Mesendoderm (in vitro differentiated cells): ENCODE data around the gene IGHMBP2.
A peak's percentile ranks its signal among the peaks of the same experiment; 100 is the strongest.

Experiments used
- DNase-seq: peaks from one replicate; pipeline ENCODE4 v3.0.0; 2013
- H2AK5ac ChIP-seq: 2 replicates; pipeline ENCODE4 v1.6.1; 2013; ENCODE audit warnings: low read length, inconsistent platforms
- H2BK120ac ChIP-seq: 2 replicates; pipeline ENCODE4 v1.6.1; 2013; ENCODE audit warnings: low read depth, mild to moderate bottlenecking, low read length, moderate library complexity, mixed read lengths
- H2BK15ac ChIP-seq: replicated peaks from 2 replicates; pipeline ENCODE4 v1.6.1; 2013; ENCODE audit warnings: low read depth, mild to moderate bottlenecking, moderate library complexity
- H2BK5ac ChIP-seq: 2 replicates; pipeline ENCODE4 v1.6.1; 2013; ENCODE audit warnings: low read length, inconsistent platforms
- H3K18ac ChIP-seq: 2 replicates; pipeline ENCODE4 v1.6.1; 2013; ENCODE audit warnings: mild to moderate bottlenecking, low read length, mixed read lengths
- H3K23ac ChIP-seq: one replicate; pipeline ENCODE4 v1.6.1; 2013; ENCODE audit warnings: low read length
- H3K27ac ChIP-seq: 2 replicates; pipeline ENCODE4 v1.5.1; 2013; ENCODE audit warnings: low read depth, mild to moderate bottlenecking, inconsistent platforms, low read length, moderate library complexity
- H3K27me3 ChIP-seq: 2 replicates; pipeline ENCODE4 v1.6.1; 2013; ENCODE audit warnings: low read length, control low read depth, mild to moderate bottlenecking, inconsistent platforms; ENCODE audit not compliant: insufficient read depth, poor library complexity
- H3K36me3 ChIP-seq: 2 replicates; pipeline ENCODE4 v1.6.1; 2013; ENCODE audit warnings: low read length, inconsistent platforms; ENCODE audit not compliant: control insufficient read depth, insufficient read depth
- H3K4ac ChIP-seq: one replicate; pipeline ENCODE4 v1.6.1; 2013; ENCODE audit warnings: low read depth, mild to moderate bottlenecking, low read length, moderate library complexity
- H3K4me1 ChIP-seq: 2 replicates; pipeline ENCODE4 v1.6.1; 2013; ENCODE audit warnings: low read depth, low read length, inconsistent platforms; ENCODE audit not compliant: control insufficient read depth
- H3K4me2 ChIP-seq: 2 replicates; pipeline ENCODE4 v1.6.1; 2013; ENCODE audit warnings: low read length
- H3K4me3 ChIP-seq: 2 replicates; pipeline ENCODE4 v1.5.1; 2013; ENCODE audit warnings: mild to moderate bottlenecking, low read length
- H3K56ac ChIP-seq: one replicate; pipeline ENCODE4 v1.6.1; 2013; ENCODE audit warnings: low read length
- H3K79me1 ChIP-seq: 2 replicates; pipeline ENCODE4 v1.6.1; 2013; ENCODE audit warnings: low read length, inconsistent platforms
- H3K79me2 ChIP-seq: 2 replicates; pipeline ENCODE4 v1.6.1; 2013; ENCODE audit warnings: mild to moderate bottlenecking, low read length; ENCODE audit not compliant: control insufficient read depth, insufficient read depth
- H3K9ac ChIP-seq: 2 replicates; pipeline ENCODE4 v1.6.1; 2013; ENCODE audit warnings: low read length, inconsistent platforms
- H4K5ac ChIP-seq: one replicate; pipeline ENCODE4 v1.6.1; 2013; ENCODE audit warnings: low read length
- H4K8ac ChIP-seq: one replicate; pipeline ENCODE4 v1.6.1; 2013; ENCODE audit warnings: low read depth, mild to moderate bottlenecking, control low read depth, low read length, moderate library complexity
- WGBS: extraction: QIAGEN DNeasy Blood & Tissue Kit; methylation state at CpG from one replicate; pipeline ENCODE4 v1.1.7; 2013; ENCODE audit warnings: low lambda C conversion rate, missing lambda C conversion rate; ENCODE audit not compliant: insufficient coverage; ENCODE audit errors: extremely low coverage; 5-methylcytosine and 5-hydroxymethylcytosine counted together

IGHMBP2 gene

DNA sequence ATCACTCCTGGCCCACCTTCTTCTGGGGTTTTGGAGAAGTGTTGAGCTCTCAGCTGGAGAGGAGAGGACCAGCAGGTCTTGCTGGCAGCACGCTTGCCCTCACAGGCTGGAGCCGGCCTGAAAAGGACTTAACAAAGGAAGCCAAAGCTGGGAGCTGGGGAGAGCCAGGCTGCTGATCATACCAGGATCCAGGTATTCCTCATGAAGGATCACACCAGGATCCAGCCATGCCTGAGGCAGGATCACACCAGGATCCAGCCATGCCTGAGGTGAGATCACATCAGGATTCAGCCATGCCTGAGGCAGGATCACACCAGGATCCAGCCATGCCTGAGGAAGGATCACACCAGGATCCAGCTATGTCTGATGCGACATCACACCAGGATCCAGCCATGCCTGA, 60.1 kb downstream of the IGHMBP2 start:
- no peaks in the 10 kb centered on the region for H3K36me3 ChIP-seq
- no peak overlapping the region for H3K4me2 ChIP-seq
- no peak overlapping the region for H4K8ac ChIP-seq
- peak; percentile 70 for DNase-seq
- no peak overlapping the region for H2AK5ac ChIP-seq
- H3K27ac ChIP-seq = no peak overlapping the region
- H3K9ac ChIP-seq = no peak overlapping the region
- H3K23ac ChIP-seq = no peak overlapping the region
- no peak overlapping the region for H3K4me3 ChIP-seq
- no peaks in the 10 kb centered on the region for H3K79me1 ChIP-seq
- no peaks in the 10 kb centered on the region for H3K79me2 ChIP-seq
- no peak overlapping the region for H2BK15ac ChIP-seq
- no peaks in the 10 kb centered on the region for H3K4me1 ChIP-seq
- no peak overlapping the region for H3K18ac ChIP-seq
- no peaks in the 10 kb centered on the region for H3K27me3 ChIP-seq
- H3K4ac ChIP-seq = no peak overlapping the region
- H3K56ac ChIP-seq = no peak overlapping the region
- no CpG with 5 or more reads among the region's 3 CpGs for WGBS
- H4K5ac ChIP-seq = no peak overlapping the region
- H2BK120ac ChIP-seq = no peak overlapping the region
- H2BK5ac ChIP-seq = no peak overlapping the region

DNA sequence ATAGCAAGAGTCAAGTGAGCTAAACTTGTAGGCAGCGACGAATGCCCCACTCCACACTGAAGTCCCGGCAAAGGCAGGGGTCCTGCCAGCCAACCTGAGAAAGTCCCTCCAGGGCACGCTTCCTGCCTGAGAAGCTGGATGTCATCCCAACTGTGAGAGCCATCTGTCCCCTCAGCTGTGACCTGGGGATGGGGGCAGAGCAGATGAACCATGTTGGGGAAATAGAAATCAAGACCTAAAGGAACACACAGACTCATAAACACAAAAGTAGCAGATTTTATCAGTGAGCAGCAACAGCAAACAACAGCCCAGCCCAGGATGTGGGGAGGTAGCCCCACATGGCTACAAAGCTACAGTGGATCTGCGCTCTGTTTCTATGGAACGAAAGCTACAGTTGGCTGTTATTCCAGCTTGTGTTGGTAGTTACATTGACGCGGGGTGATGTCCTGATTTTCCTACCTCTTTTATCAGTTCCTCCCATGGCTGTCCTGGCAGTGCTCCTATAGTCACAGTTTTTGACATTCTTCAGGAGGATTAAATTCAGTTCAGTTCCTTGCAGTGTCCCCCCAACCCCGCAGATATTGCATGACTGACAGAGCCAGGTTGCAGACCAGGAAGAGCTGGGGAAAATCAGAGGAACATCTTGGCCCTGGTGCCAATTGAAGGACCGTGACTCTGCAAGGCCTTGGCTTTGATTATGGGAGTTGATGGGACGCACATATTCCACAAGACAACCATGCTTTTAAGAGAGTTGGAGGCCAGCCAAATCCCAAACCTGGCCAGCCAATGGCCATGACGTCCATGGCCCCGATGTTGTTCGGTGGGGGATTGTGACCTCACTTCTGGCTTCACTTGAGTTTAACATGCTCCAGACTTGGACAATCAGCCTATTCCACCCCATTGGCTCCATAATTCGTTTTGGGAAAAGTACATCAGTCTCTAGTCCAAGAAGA, 62.5 kb downstream of the IGHMBP2 start:
- Histone ChIP-seq H3K79me1 (no peaks in the 10 kb centered on the region), H3K4me2 (no peak overlapping the region), H4K8ac (no peak overlapping the region), H3K9ac (no peak overlapping the region), H2BK15ac (no peak overlapping the region), H3K4me1 (no peaks in the 10 kb centered on the region), H3K79me2 (no peaks in the 10 kb centered on the region), H3K4me3 (no peak overlapping the region), H3K27ac (no peak overlapping the region), H3K27me3 (no peaks in the 10 kb centered on the region), H3K4ac (no peak overlapping the region), H3K23ac (no peak overlapping the region), H2BK120ac (no peak overlapping the region), H4K5ac (no peak overlapping the region), H3K56ac (no peak overlapping the region), H3K18ac (no peak overlapping the region), H3K36me3 (no peaks in the 10 kb centered on the region), H2BK5ac (no peak overlapping the region), H2AK5ac (no peak overlapping the region)
- DNase-seq = no peak
- WGBS = no CpG with 5 or more reads among the region's 15 CpGs

DNA sequence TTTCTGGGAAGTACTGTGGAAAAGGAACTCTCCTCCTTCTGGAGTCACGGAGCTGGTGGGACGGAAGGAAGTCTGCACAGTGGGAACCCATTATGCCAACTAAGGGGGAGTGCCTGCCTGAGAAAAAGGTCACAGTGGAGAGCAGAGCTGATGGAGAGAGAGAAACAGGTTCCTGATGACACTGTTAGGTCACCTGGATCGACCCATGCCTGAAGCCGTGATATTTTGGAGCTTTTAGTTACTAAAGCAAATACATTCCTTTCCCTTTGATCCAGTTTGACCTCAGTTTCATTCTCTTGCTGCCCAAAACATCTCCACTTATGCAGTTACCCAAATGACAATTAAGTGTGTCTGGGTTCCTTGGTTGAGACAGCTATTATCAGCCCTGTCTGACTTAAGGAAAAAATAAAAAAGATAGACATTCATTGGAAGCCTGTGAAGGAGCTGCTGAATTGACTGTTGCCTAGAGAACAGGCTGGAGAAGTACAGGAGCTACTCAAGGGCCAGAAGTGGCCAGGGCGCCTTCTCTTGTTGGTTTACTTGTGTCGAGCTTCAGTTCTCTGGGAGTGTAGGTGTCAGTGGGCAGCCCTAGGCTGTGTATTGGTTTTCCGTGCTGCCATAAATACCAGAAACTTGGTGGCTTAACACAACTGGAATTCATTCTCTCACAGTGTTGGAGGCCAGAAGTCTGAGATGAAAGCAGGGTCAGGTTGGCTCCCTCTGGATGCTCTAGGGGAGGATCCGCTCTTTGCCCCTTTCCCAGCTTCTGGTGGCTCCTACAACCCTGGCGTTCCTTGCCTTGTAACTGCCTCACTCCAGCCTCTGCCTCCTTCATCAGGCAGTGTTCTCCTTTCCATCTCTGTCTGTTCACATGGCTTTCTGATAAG, 63.4 kb downstream of the IGHMBP2 start:
- Histone ChIP-seq H3K36me3 (no peaks in the 10 kb centered on the region), H3K27me3 (no peaks in the 10 kb centered on the region), H4K5ac (no peak overlapping the region), H2BK120ac (no peak overlapping the region), H3K9ac (no peak overlapping the region), H3K4me2 (no peak overlapping the region), H3K79me1 (no peaks in the 10 kb centered on the region), H3K56ac (no peak overlapping the region), H3K4me1 (no peaks in the 10 kb centered on the region), H3K18ac (no peak overlapping the region), H3K4ac (no peak overlapping the region), H2BK15ac (no peak overlapping the region), H2BK5ac (no peak overlapping the region), H3K79me2 (no peaks in the 10 kb centered on the region), H3K27ac (no peak overlapping the region), H4K8ac (no peak overlapping the region), H3K23ac (no peak overlapping the region), H3K4me3 (no peak overlapping the region), H2AK5ac (no peak overlapping the region)
- no CpG with 5 or more reads among the region's 9 CpGs for WGBS
- DNase-seq = peak; percentile 26

- Histone ChIP-seq H3K23ac (no peak overlapping the region), H3K36me3 (no peaks in the 10 kb centered on the region), H3K4ac (no peak overlapping the region), H3K27ac (no peak overlapping the region), H4K5ac (no peak overlapping the region), H3K27me3 (no peaks in the 10 kb centered on the region), H3K79me1 (no peaks in the 10 kb centered on the region), H3K56ac (no peak overlapping the region), H3K79me2 (no peaks in the 10 kb centered on the region), H3K9ac (no peak overlapping the region), H3K4me1 (no peaks in the 10 kb centered on the region), H2BK15ac (no peak overlapping the region), H3K4me2 (no peak overlapping the region), H2BK120ac (no peak overlapping the region), H3K18ac (no peak overlapping the region), H2BK5ac (no peak overlapping the region), H4K8ac (no peak overlapping the region), H2AK5ac (no peak overlapping the region), H3K4me3 (no peak overlapping the region)
- no CpG with 5 or more reads among the region's 29 CpGs for WGBS
- peak; percentile 61 for DNase-seq
These were observed 64.9 kb downstream of the IGHMBP2 start for GRCh38 chr11:68968306-68969250.

- no peak overlapping the region for H2AK5ac ChIP-seq
- H3K9ac ChIP-seq = no peak overlapping the region
- no peaks in the 10 kb centered on the region for H3K79me2 ChIP-seq
- DNase-seq = no peak
- WGBS = no CpG with 5 or more reads among the region's 8 CpGs
- H2BK5ac ChIP-seq = no peak overlapping the region
- no peak overlapping the region for H4K8ac ChIP-seq
- no peak overlapping the region for H4K5ac ChIP-seq
- no peaks in the 10 kb centered on the region for H3K4me1 ChIP-seq
- H3K27ac ChIP-seq = no peak overlapping the region
- no peak overlapping the region for H2BK15ac ChIP-seq
- no peak overlapping the region for H3K4me2 ChIP-seq
- no peak overlapping the region for H3K4ac ChIP-seq
- no peak overlapping the region for H3K4me3 ChIP-seq
- H3K23ac ChIP-seq = no peak overlapping the region
- no peaks in the 10 kb centered on the region for H3K36me3 ChIP-seq
- no peak overlapping the region for H3K18ac ChIP-seq
- no peaks in the 10 kb centered on the region for H3K79me1 ChIP-seq
- H3K56ac ChIP-seq = no peak overlapping the region
- H2BK120ac ChIP-seq = no peak overlapping the region
- no peaks in the 10 kb centered on the region for H3K27me3 ChIP-seq
These were observed 65.7 kb downstream of the IGHMBP2 start for GRCh38 chr11:68969386-68969785.
